KOPT-K1 (cell line): ENCODE results near the gene HIRA.

Experiments used
- H3K27ac ChIP-seq: fragments of 200-600 bp; sonication (generic); 2 replicates; pipeline ENCODE4 v1.5.1; 2016; ENCODE audit warnings: antibody characterized with exemption, mild to moderate bottlenecking, low read depth, low read length; ENCODE audit not compliant: poor library complexity, severe bottlenecking
- H3K36me3 ChIP-seq: fragments of 200-600 bp; sonication (generic); 2 replicates; pipeline ENCODE4 v1.5.1; 2017; ENCODE audit warnings: antibody characterized with exemption, mild to moderate bottlenecking, low read length, moderate library complexity; ENCODE audit not compliant: insufficient read depth
- H3K9me3 ChIP-seq: fragments of 200-600 bp; sonication (generic); 2 replicates; pipeline ENCODE4 v1.5.1; 2017; ENCODE audit warnings: antibody characterized with exemption, low read length, mild to moderate bottlenecking; ENCODE audit not compliant: insufficient read depth, poor library complexity, severe bottlenecking

The HIRA gene

DNA sequence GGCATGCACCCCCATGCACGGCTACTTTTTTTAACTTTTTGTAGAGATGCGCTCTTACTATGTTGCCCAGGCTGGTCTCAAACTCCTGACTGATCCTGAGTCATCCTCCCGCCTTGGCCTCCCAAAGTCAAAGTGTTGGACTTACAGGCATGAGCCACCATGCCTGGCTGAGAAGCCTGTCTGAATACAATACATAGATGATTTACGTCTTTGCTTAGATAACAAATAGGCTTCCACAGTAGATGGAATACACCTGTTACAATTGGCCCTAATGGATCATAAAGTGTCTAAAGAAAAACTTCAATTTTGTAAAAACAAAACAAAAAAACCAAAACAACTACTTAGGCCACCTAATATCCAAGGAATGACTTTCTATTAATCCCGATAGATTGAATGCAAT is 127.0 kb downstream of the HIRA start:
- no peak overlapping the region for H3K27ac ChIP-seq
- no peaks in the 10 kb centered on the region for H3K9me3 ChIP-seq
- no peaks in the 10 kb centered on the region for H3K36me3 ChIP-seq

GRCh38 chr22:19303785-19304184 is 127.7 kb downstream of the HIRA start:
- Histone ChIP-seq H3K9me3 (no peaks in the 10 kb centered on the region), H3K36me3 (no peaks in the 10 kb centered on the region), H3K27ac (no peak overlapping the region)

DNA sequence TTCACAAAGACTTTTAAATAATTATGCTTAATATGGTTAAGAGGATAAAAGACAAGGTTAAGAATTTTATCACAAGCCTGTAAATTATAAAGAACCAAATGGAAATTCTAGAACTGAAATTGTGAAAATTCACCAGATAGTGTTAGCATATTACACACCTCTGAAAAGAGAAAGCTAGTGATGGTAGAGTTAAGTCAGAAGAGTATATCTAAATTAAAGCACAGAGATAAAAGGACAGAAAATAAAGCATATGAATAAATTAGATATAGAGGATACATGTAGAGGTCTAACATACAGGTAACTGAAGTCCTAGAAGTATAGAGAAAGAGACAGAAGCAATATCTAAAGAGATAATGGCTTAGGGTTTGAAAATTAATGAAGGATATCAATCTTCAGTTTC is 135.8 kb downstream of the HIRA start:
- H3K36me3 ChIP-seq, result no peaks in the 10 kb centered on the region
- no peaks in the 10 kb centered on the region for H3K9me3 ChIP-seq
- no peak overlapping the region for H3K27ac ChIP-seq

GRCh38 chr22:19292458-19293230 is 138.9 kb downstream of the HIRA start:
- no peaks in the 10 kb centered on the region for H3K9me3 ChIP-seq
- H3K36me3 ChIP-seq, result no peaks in the 10 kb centered on the region
- H3K27ac ChIP-seq, result peak overlapping the region; percentile 72

GRCh38 chr22:19291580-19292457 is 139.7 kb downstream of the HIRA start, which contains the start of gene CLTCL1:
CLTCL1 (minus strand) TSS chr22:19291719; CDS start chr22:19291641, 78 bp downstream.
- Histone ChIP-seq H3K27ac (peak within 1 kb of the TSS; percentile 72), H3K36me3 (no peaks in the 10 kb centered on the region), H3K9me3 (no peaks in the 10 kb centered on the region)

- Histone ChIP-seq H3K36me3 (no peaks in the 10 kb centered on the region), H3K27ac (peak overlapping the region; percentile 47), H3K9me3 (no peaks in the 10 kb centered on the region)
These were observed 140.3 kb downstream of the HIRA start for GRCh38 chr22:19291218-19291579.

- H3K9me3 ChIP-seq, result no peaks in the 10 kb centered on the region
- H3K36me3 ChIP-seq, result no peaks in the 10 kb centered on the region
- H3K27ac ChIP-seq, result no peak overlapping the region
These were observed 140.9 kb downstream of the HIRA start for GRCh38 chr22:19290400-19291217.

DNA sequence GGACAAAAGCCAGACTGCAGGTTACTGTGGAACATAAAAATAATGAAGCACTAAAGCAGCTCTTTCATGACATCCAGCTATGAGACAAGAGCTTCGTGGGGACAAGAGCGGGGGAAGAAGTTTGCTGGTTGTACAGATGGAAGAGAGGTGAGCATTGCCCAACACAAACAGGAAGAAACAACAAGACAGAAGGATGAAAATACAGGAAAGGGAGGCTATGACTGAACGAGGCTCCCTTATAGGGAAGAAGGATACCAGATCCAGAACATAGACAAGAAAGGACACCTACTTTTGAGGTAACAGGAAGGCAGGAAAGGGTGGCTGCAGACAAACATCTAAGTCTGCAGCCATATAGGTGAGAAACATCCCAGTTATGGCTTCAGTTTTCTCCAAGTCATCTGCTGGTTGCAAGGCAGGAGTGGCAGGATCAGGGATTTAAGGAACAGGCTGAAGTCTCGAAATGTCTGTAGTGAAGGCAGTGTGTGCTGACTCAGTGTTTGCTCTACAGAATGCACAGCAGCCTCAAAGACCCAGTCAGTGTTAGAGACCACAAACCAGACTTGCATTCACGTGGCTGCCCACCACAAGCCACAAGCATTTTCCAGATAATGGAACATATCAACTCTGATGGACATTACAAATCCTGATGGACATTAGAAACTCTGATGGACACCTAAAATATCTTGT is 141.9 kb downstream of the HIRA start:
- Histone ChIP-seq H3K27ac (no peak overlapping the region), H3K36me3 (no peaks in the 10 kb centered on the region), H3K9me3 (no peaks in the 10 kb centered on the region)

DNA sequence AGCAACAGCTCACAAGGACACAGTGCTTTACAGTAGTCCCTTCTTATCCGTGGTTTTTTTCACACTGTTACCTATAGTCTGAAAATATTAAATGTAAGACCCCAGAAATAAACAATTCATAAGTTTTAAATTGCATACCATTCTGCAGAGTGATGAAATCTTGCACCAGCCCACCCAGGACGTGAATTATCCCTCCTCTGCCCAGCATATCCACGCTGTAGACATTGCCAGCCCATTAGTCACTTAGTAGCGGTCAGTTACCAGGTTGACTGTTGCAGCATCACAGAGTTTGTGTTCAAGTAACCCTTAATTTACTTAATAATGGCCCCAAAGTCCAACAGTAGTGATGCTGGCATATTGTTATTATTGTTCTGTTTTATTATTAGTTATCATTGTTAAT is 143.6 kb downstream of the HIRA start:
- H3K36me3 ChIP-seq, result no peaks in the 10 kb centered on the region
- H3K9me3 ChIP-seq, result no peaks in the 10 kb centered on the region
- H3K27ac ChIP-seq, result no peak overlapping the region

- Histone ChIP-seq H3K9me3 (no peaks in the 10 kb centered on the region), H3K36me3 (no peaks in the 10 kb centered on the region), H3K27ac (no peak overlapping the region)
These were observed 144.3 kb downstream of the HIRA start for GRCh38 chr22:19287076-19287707.

- H3K36me3 ChIP-seq, result no peaks in the 10 kb centered on the region
- no peak overlapping the region for H3K27ac ChIP-seq
- H3K9me3 ChIP-seq, result no peaks in the 10 kb centered on the region
These were observed 145.7 kb downstream of the HIRA start for GRCh38 chr22:19285831-19286230.
